ENCODE results near the gene BCR.

BCR gene

GRCh38 chr22:23179381-23180299, 669 bp upstream of the BCR start:
- TF ChIP-seq CTCF (IDR thresholded peaks at IDR 0.05; ENCODE audit: insufficient read depth, low read length, poor library complexity, severe bottlenecking): no peak
- peak; percentile 28 for DNase-seq (ENCODE audit: extremely low read depth, insufficient read length)
- Histone ChIP-seq H3K36me3 (ENCODE audit: control insufficient read depth, insufficient read depth, low read length) (no peaks in the 10 kb centered on the region; the same call in 1 of the 2 replicates), H3K4me3 (replicated peaks; ENCODE audit: low read depth, low read length) (peak overlapping the region; percentile 84), H3K27me3 (replicated peaks; ENCODE audit: control insufficient read depth, insufficient read depth, low read length) (no peaks in the 10 kb centered on the region)

GRCh38 chr22:23180893-23181720, 798 bp downstream of the BCR start:
- DNase-seq (ENCODE audit: extremely low read depth, insufficient read length): peak; percentile 54
- Histone ChIP-seq H3K4me3 (replicated peaks; ENCODE audit: low read depth, low read length) (peak overlapping the region; percentile 84), H3K27me3 (replicated peaks; ENCODE audit: control insufficient read depth, insufficient read depth, low read length) (no peaks in the 10 kb centered on the region), H3K36me3 (ENCODE audit: control insufficient read depth, insufficient read depth, low read length) (peaks cover 3% of the 10 kb centered on the region)
- TF ChIP-seq CTCF (IDR thresholded peaks at IDR 0.05; ENCODE audit: insufficient read depth, low read length, poor library complexity, severe bottlenecking): no peak

- no peak for TF ChIP-seq CTCF (IDR thresholded peaks at IDR 0.05; ENCODE audit: insufficient read depth, low read length, poor library complexity, severe bottlenecking)
- peak; percentile 37 for DNase-seq (ENCODE audit: extremely low read depth, insufficient read length)
- peak overlapping the region; percentile 84 for H3K4me3 ChIP-seq (replicated peaks; ENCODE audit: low read depth, low read length)
- no peaks in the 10 kb centered on the region for H3K27me3 ChIP-seq (replicated peaks; ENCODE audit: control insufficient read depth, insufficient read depth, low read length)
- peaks cover 3% of the 10 kb centered on the region for H3K36me3 ChIP-seq (ENCODE audit: control insufficient read depth, insufficient read depth, low read length)
Measured at GRCh38 chr22:23181721-23182308, 1.5 kb downstream of the BCR start.

GRCh38 chr22:23182309-23183060, 2.2 kb downstream of the BCR start:
- no peaks in the 10 kb centered on the region for H3K27me3 ChIP-seq (replicated peaks; ENCODE audit: control insufficient read depth, insufficient read depth, low read length)
- peak; percentile 37 for DNase-seq (ENCODE audit: extremely low read depth, insufficient read length)
- peaks cover 3% of the 10 kb centered on the region for H3K36me3 ChIP-seq (ENCODE audit: control insufficient read depth, insufficient read depth, low read length)
- peak overlapping the region; percentile 84 for H3K4me3 ChIP-seq (replicated peaks; ENCODE audit: low read depth, low read length)
- no peak for TF ChIP-seq CTCF (IDR thresholded peaks at IDR 0.05; ENCODE audit: insufficient read depth, low read length, poor library complexity, severe bottlenecking)

GRCh38 chr22:23183061-23183698, 2.9 kb downstream of the BCR start:
- peaks cover 4% of the 10 kb centered on the region for H3K36me3 ChIP-seq (ENCODE audit: control insufficient read depth, insufficient read depth, low read length)
- no peaks in the 10 kb centered on the region for H3K27me3 ChIP-seq (replicated peaks; ENCODE audit: control insufficient read depth, insufficient read depth, low read length)
- no peak for TF ChIP-seq CTCF (IDR thresholded peaks at IDR 0.05; ENCODE audit: insufficient read depth, low read length, poor library complexity, severe bottlenecking)
- no peak for DNase-seq (ENCODE audit: extremely low read depth, insufficient read length)
- peak overlapping the region; percentile 84 for H3K4me3 ChIP-seq (replicated peaks; ENCODE audit: low read depth, low read length)

Measured in GM06990 (cell line).